Measurements from ENCODE around the gene APBA2.
A peak's percentile ranks its signal among the peaks of the same experiment; 100 is the strongest.
"Not testable (repeated sequence)": the region's sequence is repeated elsewhere in the genome, so short reads cannot be mapped to it uniquely, and the experiment has no call there.

APBA2 gene

DNA sequence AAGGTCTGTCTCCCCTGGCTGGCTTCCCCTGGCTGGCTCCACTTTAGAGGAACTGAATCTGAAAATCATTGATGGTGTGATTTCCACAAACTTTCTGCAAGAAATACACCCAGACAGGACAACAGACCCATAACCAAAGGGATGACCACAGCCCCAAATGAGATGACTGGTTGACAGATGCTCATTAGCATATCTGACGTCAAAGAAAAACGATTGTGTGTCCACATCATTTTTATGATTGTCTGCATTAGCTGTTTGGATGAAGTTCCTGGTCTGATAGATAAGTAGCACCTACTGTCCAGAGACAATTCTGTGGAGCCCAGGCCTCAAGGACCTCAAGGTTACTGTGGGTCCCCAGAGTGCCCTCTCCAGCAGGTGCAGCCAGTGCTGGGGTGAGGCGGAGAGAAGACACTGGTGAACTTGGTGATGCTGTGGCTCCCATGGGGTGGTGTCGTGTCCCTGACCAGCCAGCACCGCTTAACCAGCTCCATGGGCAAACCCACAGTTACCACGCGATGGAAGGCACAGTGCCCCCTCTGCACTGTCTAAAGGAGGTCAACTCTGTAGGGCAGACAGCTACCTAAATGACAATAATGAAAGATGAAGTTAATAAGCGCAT lies 256.5 kb downstream of the APBA2 start:
- no peak for DNase-seq

GRCh38 chr15:29143293-29143692 lies 257.5 kb downstream of the APBA2 start:
- DNase-seq = peak; percentile 37

DNA sequence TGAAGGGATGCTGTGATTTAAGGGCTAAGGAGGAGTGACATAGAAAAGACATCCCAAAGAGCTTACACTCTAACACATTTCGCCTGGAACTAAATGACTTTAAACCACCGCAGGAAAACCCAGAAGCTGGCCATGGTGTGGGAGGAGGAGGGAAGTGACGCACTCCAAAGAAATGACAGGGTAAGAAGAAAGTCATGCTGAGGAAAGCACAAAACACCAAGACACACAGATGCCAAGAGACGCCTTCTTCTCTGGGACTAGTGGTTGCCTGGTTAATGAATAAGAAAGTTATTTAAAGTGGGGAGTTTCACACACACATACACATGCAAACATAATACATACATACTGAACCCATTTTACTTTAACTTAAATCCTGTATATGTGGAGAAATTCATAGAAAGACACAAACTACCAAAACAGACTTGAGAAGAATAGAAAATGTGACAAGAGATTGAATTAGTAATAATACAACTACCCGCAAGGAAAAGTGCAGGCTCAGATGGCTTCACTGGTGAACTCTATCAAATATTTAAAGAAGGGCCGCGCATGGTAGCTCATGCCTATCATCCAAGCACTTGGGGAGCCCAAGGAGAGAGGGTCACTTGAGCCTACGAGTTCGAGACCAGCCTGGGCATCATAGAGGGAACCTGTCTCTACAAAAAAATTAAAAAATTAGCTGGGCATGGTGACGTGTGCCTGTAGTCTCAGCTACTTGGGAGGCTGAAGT lies 258.3 kb downstream of the APBA2 start:
- DNase-seq = no peak

DNA sequence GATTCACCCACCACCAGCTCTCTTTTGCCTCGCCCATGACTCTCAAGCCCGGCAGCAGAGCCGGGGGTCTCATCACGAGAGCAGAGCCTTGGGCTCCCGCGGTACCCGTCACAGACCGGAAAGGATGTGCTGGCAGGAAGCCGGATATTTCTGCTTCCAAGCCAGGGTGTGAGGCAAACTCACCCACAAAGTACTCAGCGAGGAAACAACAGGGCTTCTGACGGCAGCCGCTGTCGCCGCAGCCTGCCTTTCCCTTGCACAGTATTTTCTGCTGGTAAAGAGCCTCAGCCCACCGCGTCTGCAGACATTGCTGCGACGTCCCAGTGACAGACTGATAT lies 263.9 kb downstream of the APBA2 start:
- DNase-seq = peak; percentile 44

DNA sequence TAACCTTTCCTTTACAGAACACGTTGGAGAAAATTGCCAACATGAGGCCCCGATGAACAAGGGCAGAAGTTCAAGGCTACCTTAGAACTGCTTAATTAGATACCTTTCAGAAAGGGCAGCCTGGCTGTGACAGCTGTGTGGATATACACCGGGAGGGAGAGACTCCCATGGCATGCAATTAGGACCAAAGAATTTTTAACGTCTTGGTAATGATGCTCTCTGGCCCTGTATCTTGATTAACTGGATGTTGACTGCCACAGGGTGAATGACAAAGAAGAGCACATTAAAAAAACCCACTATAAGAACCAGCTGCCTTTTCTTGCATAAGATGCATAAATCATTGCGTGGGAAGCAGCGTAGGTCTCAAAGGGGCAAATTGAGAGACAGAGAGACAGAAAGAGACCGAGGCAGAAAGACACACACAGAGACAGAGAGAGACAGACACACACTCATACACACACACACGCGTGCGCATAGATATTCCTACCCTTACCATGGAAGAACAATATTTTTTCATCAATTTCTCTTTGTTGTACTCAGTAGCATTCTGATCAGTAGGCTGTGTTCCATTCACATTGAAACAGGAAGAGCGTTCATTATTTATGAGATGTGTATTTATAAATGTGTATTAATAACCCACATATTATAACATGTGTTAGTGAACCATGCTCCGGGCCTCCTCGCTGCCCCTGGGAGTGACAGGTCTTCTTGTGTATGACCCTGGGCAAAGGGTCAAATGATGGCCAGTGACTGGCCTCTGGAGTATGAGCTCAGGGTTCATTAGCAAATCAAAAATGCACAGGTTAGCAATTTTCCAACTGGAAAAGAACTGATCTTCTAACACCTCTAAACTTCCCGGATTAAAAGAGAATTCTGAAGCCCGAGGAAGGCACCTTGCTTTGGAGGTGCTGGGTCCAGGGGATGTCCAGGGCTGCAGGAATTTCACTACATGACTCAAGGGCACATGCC lies 265.0 kb downstream of the APBA2 start:
- no peak for DNase-seq

DNA sequence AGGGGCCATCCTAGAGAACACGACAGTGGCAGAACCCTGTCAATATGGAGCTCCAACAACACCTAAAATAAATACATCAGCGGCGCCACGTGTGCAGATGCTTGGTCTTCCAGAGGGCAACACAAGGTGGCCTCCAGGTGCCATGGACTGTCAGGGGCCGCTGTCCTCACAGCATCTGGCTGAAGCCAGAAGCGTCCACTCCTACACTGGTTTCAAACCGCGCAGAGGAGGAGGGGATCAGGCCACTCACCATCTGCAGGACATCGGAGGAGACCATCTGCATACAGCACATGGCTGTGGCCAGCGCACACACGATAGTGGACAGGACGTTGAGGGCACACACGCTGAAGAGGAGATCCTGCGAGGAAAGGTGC lies 265.7 kb downstream of the APBA2 start:
- peak; percentile 26 for DNase-seq

GRCh38 chr15:29156521-29156920 lies 270.7 kb downstream of the APBA2 start:
- DNase-seq = no peak

- DNase-seq = no peak
These were observed 274.1 kb downstream of the APBA2 start for GRCh38 chr15:29159771-29160455.

DNA sequence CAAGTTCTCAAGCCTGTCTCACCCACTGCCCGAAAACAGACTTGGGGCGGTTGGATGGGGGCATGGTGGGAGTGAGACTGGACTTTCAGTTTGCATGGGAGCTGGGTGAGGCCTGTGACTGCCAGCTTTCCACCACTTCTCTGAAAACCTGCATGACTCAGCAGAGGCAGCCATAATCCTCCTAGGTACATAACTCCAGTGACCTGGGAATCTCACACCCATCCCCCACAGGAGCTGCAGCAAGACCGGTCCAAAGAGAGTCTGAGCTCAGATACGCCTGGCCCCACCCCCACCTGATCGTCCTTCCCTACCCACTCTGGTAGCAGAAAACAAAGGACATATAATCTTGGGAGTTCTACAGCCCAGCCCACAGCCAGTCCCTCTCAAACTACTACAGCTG lies 276.6 kb downstream of the APBA2 start:
- no peak for DNase-seq

DNA sequence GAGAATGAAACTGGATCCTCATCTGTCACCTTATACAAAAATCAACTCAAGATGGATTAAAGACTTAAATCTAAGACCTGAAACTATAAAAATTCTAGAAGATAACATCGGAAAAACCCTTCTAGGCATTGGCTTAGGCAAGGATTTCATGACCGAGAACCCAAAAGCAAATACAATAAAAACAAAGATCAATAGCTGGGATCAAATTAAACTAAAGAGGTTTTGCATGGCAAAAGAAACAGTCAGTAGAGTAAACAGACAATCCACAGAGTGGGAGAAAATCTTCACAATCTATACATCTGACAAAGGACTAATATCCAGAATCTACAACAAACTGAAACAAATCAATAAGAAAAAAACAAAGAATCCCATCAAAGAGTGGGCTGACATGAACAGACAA lies 281.3 kb downstream of the APBA2 start:
- not testable (repeated sequence) for DNase-seq

Data from activated CD8-positive, alpha-beta memory T cell treated with anti-CD3 and anti-CD28 coated beads for 24 hours (primary cell).